ENCODE measurements around the gene DPYSL4. TPM values are rescaled to one million over a fixed set of nuclear protein-coding genes. Genes with fewer than 3 reads are reported as not detected.

Gene DPYSL4
- polyA plus RNA-seq, 1 donor from 2014 or later: not detected

DNA sequence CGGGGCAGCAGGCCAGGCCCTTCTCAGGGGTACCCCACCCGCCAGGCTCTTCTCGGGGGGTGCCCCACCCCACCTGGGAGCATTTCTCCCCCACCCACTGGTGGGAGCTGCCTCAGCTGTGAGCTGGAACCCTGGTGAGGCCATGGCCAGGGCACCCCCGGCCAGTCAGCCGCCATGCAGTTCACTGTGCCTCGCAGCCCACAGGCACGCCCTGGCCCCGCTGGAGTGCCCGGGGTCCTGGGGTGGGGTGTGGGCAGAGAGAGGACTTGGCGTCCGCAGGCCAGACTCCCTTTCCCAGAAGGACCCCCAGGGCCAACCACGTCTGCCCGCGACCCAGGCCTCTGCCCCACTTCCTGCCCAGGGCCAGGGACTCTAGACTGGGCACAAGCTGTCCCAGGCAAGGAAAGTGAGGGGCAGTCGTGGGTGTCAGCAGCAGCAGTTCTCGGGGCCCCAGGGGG, 13.1 kb downstream of the DPYSL4 start:
- Mint-ChIP-seq H3K4me3 (no peak overlapping the region), H3K36me3 (no peaks in the 10 kb centered on the region), H3K9me3 (no peaks in the 10 kb centered on the region), H3K27me3 (no peaks in the 10 kb centered on the region), H3K4me1 (no peaks in the 10 kb centered on the region), H3K27ac (no peak overlapping the region)

DNA sequence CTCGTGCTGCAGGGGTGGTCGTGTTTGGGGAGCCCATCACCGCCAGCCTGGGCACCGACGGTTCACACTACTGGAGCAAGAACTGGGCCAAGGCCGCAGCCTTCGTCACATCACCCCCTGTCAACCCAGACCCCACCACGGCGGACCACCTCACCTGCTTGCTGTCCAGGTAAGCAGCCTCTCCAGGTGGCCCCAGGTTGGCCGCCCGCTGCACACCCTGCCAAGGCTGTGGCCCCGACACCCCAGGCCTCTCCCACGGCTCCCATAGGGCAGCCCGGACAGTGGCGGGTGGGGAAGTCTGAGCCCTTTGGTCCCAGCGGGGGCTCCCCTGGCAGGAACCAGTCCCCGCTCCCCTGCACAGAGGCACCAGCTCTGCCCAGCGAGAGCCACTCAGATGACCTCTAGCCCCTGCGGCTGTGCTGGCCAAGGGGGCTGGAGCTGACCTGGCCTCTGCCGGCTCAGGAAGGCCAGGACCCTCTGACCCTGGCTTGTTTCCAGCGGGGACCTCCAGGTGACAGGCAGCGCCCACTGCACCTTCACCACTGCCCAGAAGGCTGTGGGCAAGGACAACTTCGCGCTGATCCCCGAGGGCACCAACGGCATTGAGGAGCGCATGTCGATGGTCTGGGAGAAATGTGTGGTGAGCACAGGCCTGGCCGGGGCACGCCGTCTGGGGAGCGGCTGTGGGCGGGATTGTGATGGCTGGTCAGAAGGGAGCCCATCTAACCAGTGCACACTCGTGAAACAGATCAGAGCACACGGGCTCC, 13.8 kb downstream of the DPYSL4 start:
- H3K27me3 Mint-ChIP-seq: no peaks in the 10 kb centered on the region
- H3K9me3 Mint-ChIP-seq: no peaks in the 10 kb centered on the region
- H3K27ac Mint-ChIP-seq: no peak overlapping the region
- no peaks in the 10 kb centered on the region for H3K36me3 Mint-ChIP-seq
- H3K4me3 Mint-ChIP-seq: no peak overlapping the region
- H3K4me1 Mint-ChIP-seq: no peaks in the 10 kb centered on the region

DNA sequence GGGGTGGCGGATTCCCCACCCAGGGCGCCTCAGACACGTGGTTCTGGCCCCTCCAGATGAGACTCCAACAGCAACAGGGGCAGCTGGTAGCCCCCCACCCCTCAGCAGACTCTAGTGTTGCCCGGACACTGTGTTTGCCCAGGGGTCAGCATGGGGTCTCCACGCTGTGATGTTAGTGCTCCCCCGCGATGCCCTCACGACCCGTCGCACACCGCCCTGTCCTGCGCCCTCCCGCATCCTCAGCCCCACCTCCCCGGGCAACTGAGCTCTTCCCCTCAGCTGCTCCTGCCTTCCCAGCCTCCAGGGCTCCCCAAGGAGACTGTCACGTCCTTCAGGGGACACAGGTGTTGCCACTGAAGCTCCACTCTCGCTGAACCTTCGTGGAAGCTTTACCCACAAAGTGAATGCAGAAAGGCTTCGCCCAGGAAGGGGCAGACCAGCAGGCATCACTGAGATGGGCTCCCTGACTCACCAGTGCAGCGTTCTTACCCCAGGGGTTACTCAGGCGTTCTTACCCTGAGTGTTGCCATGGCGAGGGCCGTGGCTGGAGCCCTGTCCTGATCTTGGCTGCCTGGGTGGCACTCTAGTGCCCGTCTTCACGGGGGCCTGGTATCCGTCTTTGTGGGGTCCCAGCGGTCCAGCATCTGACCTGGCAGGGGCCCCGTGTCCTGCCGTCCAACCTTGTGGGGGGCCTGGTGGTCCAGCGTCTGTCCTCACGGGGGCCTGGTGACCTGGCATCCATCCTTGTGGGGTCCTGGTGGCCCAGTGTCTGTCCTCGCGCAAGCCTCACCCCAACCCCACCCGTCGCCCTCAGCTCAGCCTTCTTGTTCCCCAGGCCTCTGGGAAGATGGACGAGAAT, 14.6 kb downstream of the DPYSL4 start:
- Mint-ChIP-seq H3K4me3 (no peak overlapping the region), H3K4me1 (no peaks in the 10 kb centered on the region), H3K36me3 (no peaks in the 10 kb centered on the region), H3K9me3 (no peaks in the 10 kb centered on the region), H3K27ac (no peak overlapping the region), H3K27me3 (no peaks in the 10 kb centered on the region)

DNA sequence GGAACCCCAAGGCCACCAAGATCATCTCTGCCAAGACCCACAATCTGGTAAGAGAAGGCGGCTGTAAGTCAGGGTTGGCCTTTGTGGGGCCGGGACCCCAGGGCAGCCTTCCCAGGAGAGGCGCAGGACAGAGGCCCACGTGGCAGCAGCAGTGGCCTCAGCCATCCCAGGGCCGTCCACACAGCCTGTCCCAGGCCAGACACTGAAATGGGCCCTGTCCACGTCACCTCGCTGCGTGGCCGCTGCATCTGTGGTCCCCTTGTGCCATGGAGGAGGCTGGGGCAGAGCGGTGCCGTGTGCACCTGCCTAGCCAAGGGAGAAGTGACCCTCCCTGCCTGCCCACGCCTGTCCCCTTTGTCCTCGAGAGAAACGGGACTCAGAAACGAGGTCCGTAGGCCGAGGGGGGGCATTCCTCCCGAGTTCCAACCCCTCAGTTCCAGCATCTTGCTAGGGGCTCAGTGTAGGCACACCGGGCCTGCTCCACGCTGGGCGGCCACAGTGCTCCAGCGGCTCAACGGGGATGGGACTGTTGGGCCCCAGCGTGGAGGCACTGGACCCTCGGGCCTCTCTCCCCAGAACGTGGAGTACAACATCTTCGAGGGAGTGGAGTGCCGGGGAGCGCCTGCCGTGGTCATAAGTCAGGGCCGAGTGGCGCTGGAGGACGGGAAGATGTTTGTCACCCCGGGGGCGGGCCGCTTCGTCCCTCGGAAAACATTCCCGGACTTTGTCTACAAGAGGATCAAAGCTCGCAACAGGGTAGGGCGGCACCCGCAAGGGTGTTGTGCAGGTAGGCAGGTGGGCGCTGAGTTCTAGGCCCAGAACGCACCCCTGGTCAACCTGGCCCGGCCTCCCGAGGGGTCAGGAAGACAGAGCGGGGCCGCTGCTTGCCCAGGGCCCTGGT, 15.6 kb downstream of the DPYSL4 start:
- Mint-ChIP-seq H3K27me3 (no peaks in the 10 kb centered on the region), H3K36me3 (no peaks in the 10 kb centered on the region), H3K4me3 (no peak overlapping the region), H3K27ac (no peak overlapping the region), H3K9me3 (no peaks in the 10 kb centered on the region), H3K4me1 (no peaks in the 10 kb centered on the region)

DNA sequence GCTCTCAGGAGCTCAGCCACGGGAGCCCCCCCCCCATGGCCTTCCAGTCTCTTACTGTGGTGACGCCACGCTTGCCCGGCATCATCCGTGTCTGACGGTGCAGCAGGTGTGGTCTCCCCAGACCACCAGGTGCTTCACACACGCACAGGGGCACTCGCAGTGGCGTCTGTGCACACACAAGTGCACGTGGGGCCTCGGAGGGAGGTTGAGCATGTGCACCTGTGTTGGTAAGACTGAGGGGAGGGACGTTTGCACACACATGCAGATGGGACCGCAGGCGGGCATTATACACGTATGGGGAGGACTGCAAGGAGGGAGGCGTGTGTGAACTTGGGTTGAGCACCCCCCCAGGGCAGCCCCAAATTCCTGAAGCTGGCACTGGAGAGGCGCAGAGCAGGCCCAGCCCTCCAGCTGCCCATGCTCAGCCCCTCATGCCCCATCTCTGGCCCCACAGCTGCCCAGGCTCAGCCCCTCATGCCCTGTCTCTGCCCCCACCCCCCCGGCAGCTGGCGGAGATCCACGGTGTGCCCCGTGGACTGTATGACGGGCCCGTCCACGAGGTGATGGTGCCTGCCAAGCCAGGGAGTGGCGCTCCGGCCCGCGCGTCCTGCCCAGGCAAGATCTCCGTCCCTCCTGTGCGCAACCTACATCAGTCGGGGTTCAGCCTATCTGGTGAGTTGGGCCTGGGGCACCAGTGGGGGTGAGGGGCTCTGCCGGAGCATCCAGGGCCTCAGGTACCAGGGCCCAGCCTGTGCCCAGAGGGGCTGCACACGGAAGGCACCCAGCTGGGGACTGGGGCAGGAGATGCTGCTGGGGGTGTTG, 16.7 kb downstream of the DPYSL4 start:
- no peaks in the 10 kb centered on the region for H3K36me3 Mint-ChIP-seq
- no peak overlapping the region for H3K4me3 Mint-ChIP-seq
- no peaks in the 10 kb centered on the region for H3K9me3 Mint-ChIP-seq
- H3K27ac Mint-ChIP-seq: no peak overlapping the region
- H3K27me3 Mint-ChIP-seq: no peaks in the 10 kb centered on the region
- no peaks in the 10 kb centered on the region for H3K4me1 Mint-ChIP-seq

GRCh38 chr10:132204078-132204780, 17.5 kb downstream of the DPYSL4 start:
- Mint-ChIP-seq H3K9me3 (no peaks in the 10 kb centered on the region), H3K36me3 (no peaks in the 10 kb centered on the region), H3K4me3 (no peak overlapping the region), H3K27ac (no peak overlapping the region), H3K4me1 (no peaks in the 10 kb centered on the region), H3K27me3 (no peaks in the 10 kb centered on the region)

DNA sequence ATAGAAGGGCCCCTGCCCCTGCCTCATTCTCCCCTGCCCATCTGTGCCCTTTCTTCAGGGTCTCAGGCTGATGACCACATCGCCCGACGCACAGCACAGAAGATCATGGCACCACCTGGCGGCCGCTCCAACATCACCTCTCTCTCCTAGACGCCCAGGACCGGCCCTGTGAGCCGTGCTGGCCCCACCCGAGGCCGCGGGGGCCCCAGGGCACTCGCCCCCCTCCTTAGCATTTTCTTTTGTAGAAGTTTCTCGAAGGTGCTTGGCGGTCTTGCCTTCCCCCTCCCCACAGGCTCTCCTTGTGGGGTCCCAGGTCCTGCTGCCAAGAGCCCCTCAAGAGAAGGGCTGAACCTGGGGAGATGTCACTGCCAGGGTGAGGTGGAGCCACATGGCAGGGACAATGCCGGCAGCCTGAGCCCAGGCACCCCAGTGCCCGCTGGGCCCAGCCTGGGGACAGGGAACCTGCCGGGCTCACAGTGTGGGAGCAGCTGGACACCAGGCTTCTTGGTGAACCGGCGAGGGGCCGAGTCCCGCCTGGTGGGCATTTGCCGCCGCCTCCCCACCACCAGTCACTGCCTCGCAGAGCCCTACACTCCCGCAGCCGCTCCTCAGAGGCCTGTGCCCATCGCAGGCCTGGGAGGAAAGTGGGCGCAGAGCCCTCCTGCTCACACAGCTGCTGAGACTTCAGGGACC, 18.2 kb downstream of the DPYSL4 start:
- Mint-ChIP-seq H3K27ac (no peak overlapping the region), H3K36me3 (no peaks in the 10 kb centered on the region), H3K4me3 (no peak overlapping the region), H3K4me1 (no peaks in the 10 kb centered on the region), H3K27me3 (no peaks in the 10 kb centered on the region), H3K9me3 (no peaks in the 10 kb centered on the region)

DNA sequence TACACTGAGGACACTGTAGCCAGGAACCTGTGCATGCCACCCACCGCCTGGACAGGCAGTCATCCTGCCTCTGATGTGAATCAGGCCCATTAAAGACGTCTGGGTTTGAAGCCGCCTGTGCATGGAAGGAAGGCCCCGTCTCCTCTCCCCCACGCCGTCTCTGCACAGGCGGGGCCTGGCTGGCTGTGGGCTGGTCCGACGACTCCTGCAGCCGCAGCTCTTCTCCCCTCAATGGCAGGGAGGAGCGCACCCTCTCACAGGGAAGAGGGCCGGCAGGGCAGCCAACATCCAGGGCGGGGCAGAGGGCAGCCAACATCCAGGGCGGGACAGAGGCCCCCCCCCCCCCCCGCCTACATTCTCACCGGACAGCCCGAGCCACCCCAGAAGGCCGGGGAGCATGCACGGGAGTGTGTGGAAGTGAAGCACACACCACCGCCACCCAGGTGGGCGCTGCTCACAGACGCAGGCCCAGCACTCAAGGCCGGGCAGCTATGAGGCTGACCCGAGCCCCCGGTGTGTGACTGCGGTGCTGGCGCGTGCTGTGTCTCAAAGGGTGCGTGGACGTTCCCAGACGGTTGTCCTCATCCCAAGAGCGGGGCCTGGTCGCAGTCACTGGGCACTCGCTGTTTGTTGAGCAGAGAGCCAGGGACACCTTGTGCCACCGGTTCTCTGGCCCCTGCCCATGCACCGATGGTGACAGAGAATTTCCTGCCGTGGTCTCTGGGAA, 19.1 kb downstream of the DPYSL4 start:
- Mint-ChIP-seq H3K36me3 (no peaks in the 10 kb centered on the region), H3K27me3 (no peaks in the 10 kb centered on the region), H3K27ac (no peak overlapping the region), H3K4me3 (no peak overlapping the region), H3K4me1 (no peaks in the 10 kb centered on the region), H3K9me3 (no peaks in the 10 kb centered on the region)

GRCh38 chr10:132206377-132206745, 19.6 kb downstream of the DPYSL4 start:
- no peaks in the 10 kb centered on the region for H3K27me3 Mint-ChIP-seq
- H3K4me3 Mint-ChIP-seq: no peak overlapping the region
- H3K27ac Mint-ChIP-seq: no peak overlapping the region
- no peaks in the 10 kb centered on the region for H3K4me1 Mint-ChIP-seq
- no peaks in the 10 kb centered on the region for H3K9me3 Mint-ChIP-seq
- no peaks in the 10 kb centered on the region for H3K36me3 Mint-ChIP-seq

- no peak overlapping the region for H3K4me3 Mint-ChIP-seq
- no peaks in the 10 kb centered on the region for H3K4me1 Mint-ChIP-seq
- H3K36me3 Mint-ChIP-seq: no peaks in the 10 kb centered on the region
- no peak overlapping the region for H3K27ac Mint-ChIP-seq
- H3K27me3 Mint-ChIP-seq: no peaks in the 10 kb centered on the region
- no peaks in the 10 kb centered on the region for H3K9me3 Mint-ChIP-seq
These were observed 20.2 kb downstream of the DPYSL4 start for GRCh38 chr10:132206806-132207535.

DNA sequence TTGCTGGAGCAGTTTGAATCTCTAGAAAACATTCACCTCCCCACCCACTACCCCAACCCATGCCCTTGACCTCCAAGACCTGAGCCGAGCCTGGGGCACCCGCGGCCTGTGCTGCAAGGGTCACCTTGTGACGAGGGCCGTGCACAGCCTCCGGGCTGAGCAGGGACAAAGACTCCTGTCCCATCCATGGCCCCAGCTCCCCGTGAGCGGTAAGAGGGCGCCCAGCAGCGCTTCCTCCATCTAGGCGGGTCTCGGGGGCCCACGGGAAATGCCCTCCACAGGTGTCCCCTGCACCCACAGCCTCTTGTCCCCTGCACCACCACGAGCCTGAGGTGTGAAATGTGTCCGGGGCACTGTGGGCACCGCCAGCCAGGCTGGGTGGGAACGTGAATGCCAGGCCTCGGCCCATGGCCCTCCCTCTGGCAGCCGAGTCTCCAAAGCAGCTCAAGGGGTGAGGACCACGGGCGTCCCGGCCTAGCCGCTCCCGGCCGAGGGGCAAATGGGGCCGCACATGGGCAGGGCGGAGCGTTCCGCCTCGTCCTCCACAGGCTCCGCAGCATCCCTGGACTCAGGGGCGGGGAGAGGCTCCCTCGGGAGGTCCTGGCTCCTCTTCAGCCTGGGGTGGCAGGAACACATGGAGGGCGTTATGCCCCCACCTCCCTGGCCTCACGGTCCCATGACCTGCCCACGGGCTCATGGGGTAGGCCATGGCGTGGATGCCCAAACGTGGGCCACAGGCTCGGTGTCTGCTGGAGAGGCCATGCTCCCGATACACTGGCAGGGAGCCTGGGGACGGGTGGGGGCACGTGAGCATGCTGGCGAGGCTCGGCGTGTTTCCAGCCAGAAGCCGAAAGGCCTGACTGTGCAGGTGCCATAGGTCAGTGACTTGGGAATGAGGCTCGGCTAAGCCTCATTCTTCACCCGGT, 21.1 kb downstream of the DPYSL4 start:
- H3K4me3 Mint-ChIP-seq: no peak overlapping the region
- no peaks in the 10 kb centered on the region for H3K4me1 Mint-ChIP-seq
- H3K27ac Mint-ChIP-seq: no peak overlapping the region
- H3K9me3 Mint-ChIP-seq: peaks cover 0 to 4% (median 0%) of the 10 kb centered on the region in 3 donors
- no peaks in the 10 kb centered on the region for H3K27me3 Mint-ChIP-seq
- H3K36me3 Mint-ChIP-seq: peaks cover 6% of the 10 kb centered on the region
